HG02981 (cell line): ENCODE results near the gene ATP4B.

Source experiments
- ATAC-seq: cut with Tn5 transposase; IDR thresholded peaks from one replicate; pipeline ENCODE4 v1.9.1; 2021; ENCODE audit warnings: mild to moderate bottlenecking, moderate library complexity; ENCODE audit not compliant: unreplicated experiment

Gene ATP4B

GRCh38 chr13:113642563-113642962 is 15.4 kb downstream of the ATP4B start:
- no peak for ATAC-seq

- no peak for ATAC-seq
Measured at GRCh38 chr13:113641426-113641825, 16.6 kb downstream of the ATP4B start.

- ATAC-seq: no peak
Measured at GRCh38 chr13:113639616-113640262, 18.3 kb downstream of the ATP4B start.

- no peak for ATAC-seq
Measured at GRCh38 chr13:113638806-113639205, 19.2 kb downstream of the ATP4B start.

GRCh38 chr13:113638173-113638746 is 19.7 kb downstream of the ATP4B start:
- ATAC-seq: no peak

GRCh38 chr13:113637262-113638160 is 20.5 kb downstream of the ATP4B start:
- ATAC-seq: no peak

GRCh38 chr13:113636266-113636963 is 21.6 kb downstream of the ATP4B start:
- no peak for ATAC-seq

- ATAC-seq: no peak
Measured at GRCh38 chr13:113635709-113636108, 22.3 kb downstream of the ATP4B start.

GRCh38 chr13:113635048-113635420 is 23.0 kb downstream of the ATP4B start:
- ATAC-seq: no peak

- no peak for ATAC-seq
Measured at GRCh38 chr13:113634279-113635047, 23.5 kb downstream of the ATP4B start.

- no peak for ATAC-seq
Measured at GRCh38 chr13:113633485-113633873, 24.5 kb downstream of the ATP4B start.

- ATAC-seq: no peak
Measured at GRCh38 chr13:113632706-113633484, 25.1 kb downstream of the ATP4B start.

- ATAC-seq: no peak
Measured at GRCh38 chr13:113631341-113632095, 26.5 kb downstream of the ATP4B start.

- no peak for ATAC-seq
Measured at GRCh38 chr13:113630804-113631203, 27.2 kb downstream of the ATP4B start.

GRCh38 chr13:113630296-113630695 is 27.7 kb downstream of the ATP4B start:
- no peak for ATAC-seq

- no peak for ATAC-seq
Measured at GRCh38 chr13:113629866-113630265, 28.1 kb downstream of the ATP4B start.

- no peak for ATAC-seq
Measured at GRCh38 chr13:113628291-113629270, 29.4 kb downstream of the ATP4B start.

- no peak for ATAC-seq
Measured at GRCh38 chr13:113627136-113627535, 30.9 kb downstream of the ATP4B start.
